ENCODE measurements around the gene DNAJB13. TPM values are rescaled to one million over a fixed set of nuclear protein-coding genes. Genes with fewer than 3 reads are reported as not detected.

The DNAJB13 gene
- total RNA-seq, 2 donors from 2014 or later: not detected

DNA sequence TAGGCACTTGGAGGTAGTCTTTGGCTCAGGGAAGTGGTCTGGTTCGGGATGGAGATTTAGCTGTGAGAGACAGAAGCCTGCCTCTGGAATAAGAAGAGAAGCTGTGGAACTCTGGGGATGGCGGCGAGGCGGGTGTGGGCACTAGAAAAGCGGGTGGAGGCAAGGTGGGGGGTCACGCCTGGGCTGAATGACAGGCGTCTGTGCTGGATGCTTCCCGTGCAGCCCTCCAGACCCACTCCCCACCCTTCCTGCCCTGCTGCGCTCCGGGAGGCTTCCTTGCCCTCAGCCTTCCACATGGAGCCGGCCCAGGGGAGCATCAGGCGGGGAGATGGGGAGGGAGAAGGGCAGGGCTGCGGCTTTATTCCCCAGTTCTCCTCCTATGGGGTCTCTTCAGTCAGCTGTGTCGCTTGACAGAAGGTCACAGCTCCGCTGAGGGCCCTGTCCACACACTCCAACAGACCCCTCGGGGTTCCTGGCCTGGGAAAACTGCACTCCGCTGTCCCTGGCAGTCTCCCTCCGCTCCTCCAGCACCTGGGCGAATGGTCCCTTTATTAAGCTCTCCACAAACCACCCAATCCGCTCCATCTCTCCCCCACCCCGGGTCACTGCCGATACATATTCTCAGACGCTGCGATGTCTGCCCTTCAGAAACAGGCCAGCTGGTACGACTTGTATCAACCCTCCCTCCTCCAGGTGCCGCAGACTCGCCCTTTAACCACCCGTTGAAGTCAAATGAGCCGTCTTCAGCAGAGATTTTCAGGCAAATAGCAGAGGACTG, 6.2 kb downstream of the DNAJB13 start:
- TF ChIP-seq, protein P1, sequence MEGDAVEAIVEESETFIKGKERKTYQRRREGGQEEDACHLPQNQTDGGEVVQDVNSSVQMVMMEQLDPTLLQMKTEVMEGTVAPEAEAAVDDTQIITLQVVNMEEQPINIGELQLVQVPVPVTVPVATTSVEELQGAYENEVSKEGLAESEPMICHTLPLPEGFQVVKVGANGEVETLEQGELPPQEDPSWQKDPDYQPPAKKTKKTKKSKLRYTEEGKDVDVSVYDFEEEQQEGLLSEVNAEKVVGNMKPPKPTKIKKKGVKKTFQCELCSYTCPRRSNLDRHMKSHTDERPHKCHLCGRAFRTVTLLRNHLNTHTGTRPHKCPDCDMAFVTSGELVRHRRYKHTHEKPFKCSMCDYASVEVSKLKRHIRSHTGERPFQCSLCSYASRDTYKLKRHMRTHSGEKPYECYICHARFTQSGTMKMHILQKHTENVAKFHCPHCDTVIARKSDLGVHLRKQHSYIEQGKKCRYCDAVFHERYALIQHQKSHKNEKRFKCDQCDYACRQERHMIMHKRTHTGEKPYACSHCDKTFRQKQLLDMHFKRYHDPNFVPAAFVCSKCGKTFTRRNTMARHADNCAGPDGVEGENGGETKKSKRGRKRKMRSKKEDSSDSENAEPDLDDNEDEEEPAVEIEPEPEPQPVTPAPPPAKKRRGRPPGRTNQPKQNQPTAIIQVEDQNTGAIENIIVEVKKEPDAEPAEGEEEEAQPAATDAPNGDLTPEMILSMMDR (IDR thresholded peaks at IDR 0.05): no peak
- Histone ChIP-seq H3K4me3 (no peak overlapping the region), H3K36me3 (no peaks in the 10 kb centered on the region), H3K4me1 (no peaks in the 10 kb centered on the region), H3K27me3 (no peaks in the 10 kb centered on the region), H3K27ac (no peak overlapping the region), H3K9me3 (no peaks in the 10 kb centered on the region)
- no peak for DNase-seq (ENCODE audit: low spot score)

DNA sequence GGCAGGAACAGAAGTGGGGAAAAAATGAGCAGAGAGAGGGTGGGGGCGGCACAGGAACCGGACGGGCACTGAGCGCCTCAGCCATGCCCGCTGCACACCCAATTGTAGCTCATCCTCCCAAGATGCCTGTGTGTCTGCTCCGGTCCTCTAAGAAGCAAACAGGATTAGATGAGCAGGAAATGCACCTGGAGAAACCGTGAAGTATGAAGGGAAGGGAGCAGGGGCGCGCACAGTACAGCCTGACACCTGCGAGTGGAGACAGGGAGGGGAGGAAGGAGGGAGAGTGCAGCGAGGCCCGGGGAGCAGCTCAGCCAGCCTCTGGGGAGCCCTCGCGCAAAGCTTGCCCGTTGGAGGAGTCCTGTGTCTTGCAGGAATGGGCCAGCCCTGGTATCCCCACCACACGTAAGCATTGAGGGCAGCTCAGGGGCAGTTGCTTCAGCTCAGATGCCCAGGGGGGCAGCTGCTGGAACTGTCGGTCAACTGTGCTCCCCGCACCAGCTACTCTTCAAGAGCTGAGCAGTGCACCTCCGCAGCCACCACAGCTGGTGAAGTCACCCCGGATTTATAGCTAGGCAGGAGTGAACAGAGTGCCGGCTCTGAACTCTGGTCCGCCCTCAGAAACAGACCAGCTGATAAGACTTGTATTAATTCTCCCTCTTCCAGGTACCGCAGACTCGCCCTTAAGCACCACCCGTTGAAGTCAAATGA, 7.0 kb downstream of the DNAJB13 start:
- TF ChIP-seq, protein P1 (IDR thresholded peaks at IDR 0.05): no peak

DNA sequence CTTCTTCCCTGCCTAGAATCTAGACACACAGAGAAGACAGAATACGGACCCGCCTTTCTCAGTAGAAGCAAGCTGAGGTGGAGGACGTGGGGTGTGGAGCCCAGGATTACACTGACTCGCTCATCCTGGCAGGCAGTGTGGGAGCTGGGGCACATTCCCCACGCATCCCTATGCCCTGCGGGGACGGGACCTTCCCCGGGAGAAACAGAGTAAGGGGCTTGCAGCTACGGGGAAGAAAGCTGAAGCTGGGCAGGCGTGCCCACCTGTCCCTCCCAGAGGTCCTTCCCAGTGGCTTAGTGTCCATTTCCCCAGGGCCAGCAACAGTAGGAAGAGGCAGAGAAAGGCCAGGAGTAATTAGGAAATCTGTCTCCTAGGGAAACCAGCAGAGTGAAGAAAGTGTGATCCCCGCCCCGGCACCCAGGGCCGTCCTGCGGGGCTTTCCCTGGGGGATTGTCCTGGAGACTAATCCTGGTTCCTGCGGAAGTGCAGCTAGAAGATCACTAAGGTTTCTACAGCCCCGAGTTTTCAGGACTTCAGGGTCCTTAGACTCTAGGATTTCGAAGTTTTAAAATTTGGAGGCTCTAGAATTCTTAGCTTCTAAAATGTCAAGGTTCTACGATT, 7.8 kb downstream of the DNAJB13 start:
- Histone ChIP-seq H3K36me3 (no peaks in the 10 kb centered on the region), H3K4me3 (no peak overlapping the region), H3K27ac (no peak overlapping the region), H3K4me1 (no peaks in the 10 kb centered on the region), H3K9me3 (no peaks in the 10 kb centered on the region), H3K27me3 (no peaks in the 10 kb centered on the region)
- TF ChIP-seq, protein P1 (IDR thresholded peaks at IDR 0.05): no peak
- DNase-seq (ENCODE audit: low spot score): no peak

More for the DNA sequence above, 7.0 kb downstream of the DNAJB13 start:
- DNase-seq (ENCODE audit: low spot score): no peak
- Histone ChIP-seq H3K4me1 (no peaks in the 10 kb centered on the region), H3K27me3 (no peaks in the 10 kb centered on the region), H3K27ac (no peak overlapping the region), H3K36me3 (no peaks in the 10 kb centered on the region), H3K4me3 (no peak overlapping the region), H3K9me3 (no peaks in the 10 kb centered on the region)

DNA sequence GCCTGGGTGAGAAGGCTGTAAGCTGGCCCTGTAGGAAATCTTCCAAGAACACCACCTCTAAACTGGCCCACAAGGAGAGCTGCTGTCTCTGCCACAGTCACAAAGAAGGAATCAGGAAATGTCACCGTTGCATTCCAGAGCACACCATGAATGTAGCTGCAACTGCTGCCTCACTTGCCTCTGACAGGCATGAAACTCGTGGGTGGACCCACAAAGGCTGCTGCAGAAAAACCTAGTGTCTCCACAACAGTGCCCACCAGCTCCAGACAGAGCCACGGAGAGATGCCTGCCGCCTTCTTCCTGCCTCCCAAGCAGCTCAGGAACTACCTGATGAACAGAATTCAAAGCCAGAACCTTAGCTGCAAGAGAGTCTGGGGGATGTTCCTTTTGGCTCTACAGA, 10.5 kb downstream of the DNAJB13 start:
- H3K27ac ChIP-seq: no peak overlapping the region
- H3K4me3 ChIP-seq: no peak overlapping the region
- peaks cover 0 to 11% of the 10 kb centered on the region in 2 donors for H3K4me1 ChIP-seq
- no peaks in the 10 kb centered on the region for H3K27me3 ChIP-seq
- TF ChIP-seq, protein P1 (IDR thresholded peaks at IDR 0.05): no peak
- H3K9me3 ChIP-seq: no peaks in the 10 kb centered on the region
- DNase-seq (ENCODE audit: low spot score): no peak
- H3K36me3 ChIP-seq: no peaks in the 10 kb centered on the region

DNA sequence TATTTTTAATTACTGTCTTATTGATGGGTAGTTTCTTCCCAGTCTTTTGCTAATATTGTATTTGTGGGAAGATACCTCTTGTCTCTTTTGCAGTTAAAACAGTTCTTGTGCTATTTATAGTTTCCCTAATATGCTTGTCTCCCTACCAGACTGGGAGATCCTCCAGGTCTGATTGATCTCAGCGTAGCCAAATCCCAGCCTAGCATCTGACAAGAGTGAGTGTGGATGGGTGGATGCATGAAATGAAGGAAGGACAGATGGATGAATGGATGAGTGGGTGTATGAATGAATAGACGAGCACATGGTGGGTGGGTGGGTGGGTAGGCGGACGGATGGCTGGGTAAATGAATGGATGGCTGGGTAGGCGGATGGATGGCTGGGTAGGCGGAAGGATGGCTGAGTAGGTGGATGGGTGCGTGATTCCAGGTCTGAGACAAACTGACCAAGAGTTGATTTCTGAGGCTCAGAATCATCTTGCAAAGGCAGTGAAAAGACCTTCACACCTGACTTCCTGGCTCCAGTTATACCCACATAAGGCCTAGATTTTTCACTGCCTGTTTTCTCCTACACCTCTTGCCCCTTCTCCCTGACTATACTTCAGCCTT, 11.4 kb downstream of the DNAJB13 start:
- Histone ChIP-seq H3K4me1 (peaks cover 0 to 11% of the 10 kb centered on the region in 2 donors), H3K27me3 (no peaks in the 10 kb centered on the region), H3K9me3 (no peaks in the 10 kb centered on the region), H3K27ac (no peak overlapping the region), H3K4me3 (no peak overlapping the region), H3K36me3 (no peaks in the 10 kb centered on the region)
- TF ChIP-seq, protein P1 (IDR thresholded peaks at IDR 0.05): no peak
- DNase-seq (ENCODE audit: low spot score): no peak
